ENCODE results near the gene CDC73.
A peak's percentile ranks its signal among the peaks of the same experiment; 100 is the strongest.
"Not testable (repeated sequence)": the region's sequence is repeated elsewhere in the genome, so short reads cannot be mapped to it uniquely, and the experiment has no call there.

The CDC73 gene

DNA sequence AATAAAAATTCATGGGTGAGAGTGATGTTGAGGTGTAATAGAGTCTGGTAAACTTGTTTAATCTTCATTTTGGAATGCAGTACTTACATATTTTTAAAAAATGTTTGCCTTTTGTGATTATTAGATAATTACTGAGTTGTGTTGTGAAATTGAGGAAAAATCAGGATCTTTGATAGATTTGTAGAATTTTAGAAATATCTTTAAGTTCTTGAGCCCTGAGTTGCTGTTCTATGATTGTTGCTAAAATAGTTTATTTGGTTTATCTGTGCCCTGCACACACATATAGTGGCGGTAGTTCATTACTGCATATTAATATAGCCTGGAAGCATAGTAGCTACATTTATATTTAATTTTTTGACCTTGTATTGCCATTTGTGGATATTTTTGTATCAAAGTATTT is 62.9 kb downstream of the CDC73 start:
- DNase-seq (ENCODE audit: low read depth) = no peak
- no peak overlapping the region for H3K4me3 ChIP-seq (ENCODE audit: low read length)
- TF ChIP-seq, protein P1, sequence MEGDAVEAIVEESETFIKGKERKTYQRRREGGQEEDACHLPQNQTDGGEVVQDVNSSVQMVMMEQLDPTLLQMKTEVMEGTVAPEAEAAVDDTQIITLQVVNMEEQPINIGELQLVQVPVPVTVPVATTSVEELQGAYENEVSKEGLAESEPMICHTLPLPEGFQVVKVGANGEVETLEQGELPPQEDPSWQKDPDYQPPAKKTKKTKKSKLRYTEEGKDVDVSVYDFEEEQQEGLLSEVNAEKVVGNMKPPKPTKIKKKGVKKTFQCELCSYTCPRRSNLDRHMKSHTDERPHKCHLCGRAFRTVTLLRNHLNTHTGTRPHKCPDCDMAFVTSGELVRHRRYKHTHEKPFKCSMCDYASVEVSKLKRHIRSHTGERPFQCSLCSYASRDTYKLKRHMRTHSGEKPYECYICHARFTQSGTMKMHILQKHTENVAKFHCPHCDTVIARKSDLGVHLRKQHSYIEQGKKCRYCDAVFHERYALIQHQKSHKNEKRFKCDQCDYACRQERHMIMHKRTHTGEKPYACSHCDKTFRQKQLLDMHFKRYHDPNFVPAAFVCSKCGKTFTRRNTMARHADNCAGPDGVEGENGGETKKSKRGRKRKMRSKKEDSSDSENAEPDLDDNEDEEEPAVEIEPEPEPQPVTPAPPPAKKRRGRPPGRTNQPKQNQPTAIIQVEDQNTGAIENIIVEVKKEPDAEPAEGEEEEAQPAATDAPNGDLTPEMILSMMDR (IDR thresholded peaks at IDR 0.05; ENCODE audit: insufficient read depth, low read depth, low read length, missing control alignments) = no peak

GRCh38 chr1:193185211-193185610 is 63.4 kb downstream of the CDC73 start:
- H3K4me3 ChIP-seq (ENCODE audit: low read length) = no peak overlapping the region
- TF ChIP-seq, protein P1 (IDR thresholded peaks at IDR 0.05; ENCODE audit: insufficient read depth, low read depth, low read length, missing control alignments) = no peak
- no peak for DNase-seq (ENCODE audit: low read depth)

DNA sequence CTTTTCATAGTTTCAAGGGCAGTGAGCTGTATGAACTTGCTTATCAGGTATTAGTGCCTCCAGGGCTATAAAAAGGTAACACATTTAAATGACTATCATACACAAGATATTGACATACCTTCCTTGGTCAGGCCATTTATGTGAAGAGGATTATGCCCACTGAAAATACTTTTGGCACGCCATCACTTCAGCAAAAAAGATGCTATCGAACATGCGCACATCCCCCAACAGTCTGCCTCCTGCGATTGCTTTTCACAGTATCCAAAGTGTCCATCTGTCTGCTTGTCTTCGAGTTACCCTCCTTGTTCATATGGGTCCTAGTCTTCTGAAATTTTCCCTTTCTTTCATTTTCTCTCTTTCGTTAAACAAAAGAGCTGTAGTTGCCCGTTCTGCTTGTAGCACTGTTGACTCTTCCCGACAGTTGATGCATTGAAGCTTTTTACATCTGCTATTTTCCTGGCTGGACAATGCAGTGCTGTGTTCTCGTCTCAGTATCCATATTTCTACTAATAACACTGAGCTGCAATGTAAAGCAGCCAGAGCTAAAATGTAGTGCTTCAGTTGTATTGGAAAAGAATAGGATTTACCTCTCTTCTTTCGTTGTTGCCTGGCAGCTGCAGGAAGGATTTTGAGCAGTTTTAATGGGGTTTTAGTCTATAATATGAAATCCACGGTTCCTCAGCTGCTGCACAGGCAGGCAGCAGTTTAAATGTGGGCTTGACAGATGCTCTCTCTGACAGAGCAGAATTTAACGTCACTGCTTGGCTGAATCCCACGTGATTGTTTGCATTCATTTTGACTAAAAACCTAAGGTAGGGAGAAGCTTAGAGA is 64.3 kb downstream of the CDC73 start, which contains the start of gene B3GALT2:
B3GALT2 (minus strand) TSS at position 713 of the 831 bp plus-strand sequence. CDS start 5,051 bp downstream, outside the sequence.
- no peak within 1 kb of the TSS for H3K4me3 ChIP-seq (ENCODE audit: low read length)
- peak; percentile 67 for DNase-seq (ENCODE audit: low read depth)
- TF ChIP-seq, protein P1 (IDR thresholded peaks at IDR 0.05; ENCODE audit: insufficient read depth, low read depth, low read length, missing control alignments) = no peak

DNA sequence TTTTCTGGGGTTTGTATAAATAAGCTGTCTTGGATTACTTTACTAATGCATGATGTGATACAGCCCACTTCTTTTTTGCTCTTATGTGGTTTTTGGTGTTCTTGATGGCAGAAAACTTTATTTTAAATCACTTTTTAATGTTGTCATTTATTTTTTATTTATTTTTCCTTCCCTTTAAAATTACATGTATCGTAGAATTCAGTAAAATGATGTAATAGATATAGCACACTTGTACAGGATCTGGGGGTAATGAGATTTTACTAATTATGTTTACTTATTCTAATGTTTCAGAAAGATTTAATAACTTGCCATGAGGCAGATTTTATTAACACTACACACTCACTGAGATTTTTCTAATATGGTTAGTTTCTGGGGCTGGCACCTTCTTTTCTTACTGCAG is 65.3 kb downstream of the CDC73 start:
- no peak for DNase-seq (ENCODE audit: low read depth)
- H3K4me3 ChIP-seq (ENCODE audit: low read length) = no peak overlapping the region
- TF ChIP-seq, protein P1 (IDR thresholded peaks at IDR 0.05; ENCODE audit: insufficient read depth, low read depth, low read length, missing control alignments) = no peak

- not testable (repeated sequence) for H3K4me3 ChIP-seq (ENCODE audit: low read length); DNase-seq (ENCODE audit: low read depth)
Measured at GRCh38 chr1:193188915-193189314, 67.1 kb downstream of the CDC73 start.

DNA sequence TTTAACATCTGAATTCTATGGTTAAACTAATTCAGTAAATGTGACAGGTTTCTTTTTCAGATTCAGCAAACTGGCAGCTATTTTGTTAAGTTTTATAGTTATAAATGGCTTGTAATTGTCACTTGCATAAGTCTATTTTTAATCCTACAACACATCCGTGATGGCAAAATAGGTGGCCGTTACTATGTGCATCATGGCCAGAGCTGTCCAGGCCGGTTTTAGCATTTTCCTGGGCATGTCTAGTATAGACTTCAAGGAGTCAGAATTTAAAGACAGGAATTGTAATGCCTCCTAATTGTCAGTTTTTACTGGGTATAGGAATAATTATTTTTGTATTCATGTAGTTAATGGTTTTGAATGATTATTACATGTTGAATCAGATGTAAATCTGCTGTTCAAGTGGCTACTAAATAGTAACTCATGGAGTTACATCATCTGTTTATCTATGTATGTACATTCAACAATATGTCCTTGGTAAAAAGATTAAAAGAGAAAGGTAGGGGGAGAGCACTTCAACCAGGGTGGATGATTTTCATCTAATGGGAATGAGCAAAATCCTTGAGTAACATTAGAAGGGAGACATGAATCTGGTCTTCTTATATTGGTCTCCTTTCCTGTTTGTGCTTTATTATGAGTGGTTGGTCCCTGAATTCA is 67.7 kb downstream of the CDC73 start:
- no peak overlapping the region for H3K4me3 ChIP-seq (ENCODE audit: low read length)
- TF ChIP-seq, protein P1 (IDR thresholded peaks at IDR 0.05; ENCODE audit: insufficient read depth, low read depth, low read length, missing control alignments) = no peak
- DNase-seq (ENCODE audit: low read depth) = no peak

DNA sequence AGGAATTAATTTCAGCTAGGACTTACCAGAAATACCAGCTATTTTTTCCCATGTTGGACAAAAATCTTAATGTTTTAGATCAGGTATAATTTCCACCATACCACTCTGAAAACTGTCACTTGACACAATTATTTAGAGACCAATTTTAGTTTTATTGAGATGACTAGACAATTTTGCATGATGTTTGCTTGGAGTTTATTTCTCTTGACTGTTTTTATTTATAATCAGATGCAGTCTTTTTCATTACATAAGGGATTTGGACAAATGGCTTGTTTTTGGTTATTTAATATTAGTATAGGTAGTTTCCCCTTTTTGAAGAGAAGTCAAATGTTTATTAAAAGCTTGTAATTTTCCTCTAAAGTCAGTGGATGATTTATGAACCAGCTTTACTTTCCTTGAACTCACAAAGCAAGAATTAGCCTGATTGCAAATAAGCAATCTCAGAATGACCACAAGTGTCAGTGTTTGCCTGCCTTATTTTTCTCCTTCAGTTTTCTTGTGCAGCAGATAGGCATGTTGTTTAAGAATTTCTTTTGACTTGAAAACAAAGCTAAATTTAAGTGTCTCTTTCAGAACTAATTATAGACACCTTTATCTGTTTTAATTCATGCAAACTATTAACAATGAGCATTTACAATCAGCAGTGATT is 68.4 kb downstream of the CDC73 start:
- DNase-seq (ENCODE audit: low read depth) = no peak
- no peak overlapping the region for H3K4me3 ChIP-seq (ENCODE audit: low read length)
- TF ChIP-seq, protein P1 (IDR thresholded peaks at IDR 0.05; ENCODE audit: insufficient read depth, low read depth, low read length, missing control alignments) = peak; percentile 28

All from epithelial cell of esophagus (primary cell).